ENCODE measurements around the gene PPFIA4. TPM values are rescaled to one million over a fixed set of nuclear protein-coding genes. Genes with fewer than 3 reads are reported as not detected.

PPFIA4 gene
- total RNA-seq, 1 experiment from 2014 or later, result 0.83 TPM

DNA sequence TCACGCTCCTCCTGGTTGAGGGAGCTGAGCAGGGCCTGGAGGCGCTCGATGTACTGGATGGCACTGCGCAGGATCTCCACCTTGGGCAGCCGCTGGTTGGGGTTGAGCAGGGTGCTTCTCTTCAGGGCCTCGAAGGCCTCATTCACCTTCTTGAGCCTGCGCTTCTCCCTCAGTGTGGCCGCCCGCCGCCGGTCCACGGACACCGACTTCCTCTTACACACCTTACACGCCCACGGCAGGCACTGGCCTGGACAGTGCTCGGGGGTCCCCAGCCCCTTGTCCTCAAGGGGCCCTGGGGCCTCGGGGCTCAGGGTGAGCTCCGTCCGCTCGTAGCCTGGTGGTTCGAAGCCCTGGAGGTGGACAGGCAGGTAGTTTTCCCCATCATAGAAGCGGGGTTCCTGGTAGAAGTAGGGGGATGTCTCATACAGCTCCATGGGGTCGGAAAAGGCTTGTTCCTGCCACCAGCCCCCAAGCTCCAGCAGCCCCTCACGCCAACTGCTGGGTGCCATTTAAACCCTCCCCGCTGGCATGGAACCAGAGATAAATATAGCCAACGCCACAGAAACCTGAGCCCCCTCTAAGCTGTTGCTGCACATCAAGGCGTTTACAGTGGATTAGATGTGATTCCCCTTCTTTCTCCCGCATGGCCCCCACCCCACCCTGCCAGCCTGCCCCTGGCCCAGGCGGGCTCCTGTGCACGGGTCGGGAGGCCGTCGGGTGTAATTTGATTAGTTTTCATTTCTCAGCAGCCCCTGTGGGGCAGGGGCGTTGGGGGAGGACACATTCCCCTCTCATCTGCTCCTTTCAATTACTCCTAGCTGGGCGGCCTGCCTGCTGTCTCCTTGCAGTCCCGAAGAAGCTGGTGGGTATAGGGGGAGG, 59.5 kb downstream of the PPFIA4 start, which contains the start of gene MYOG:
Gene MYOG (minus strand): TSS at position 485 of the 879 bp plus-strand sequence. CDS start 51 bp downstream, at position 434.
- no peaks in the 10 kb centered on the region for H3K36me3 Mint-ChIP-seq (ENCODE audit: insufficient read depth, unreplicated experiment)
- intact Hi-C loops (cut with micrococcal nuclease; ENCODE audit: unreplicated experiment), result no loop called here
- CTCF ChIA-PET, result interaction anchor here (0.7 to 1.5 kb wide), 2 partner anchors 13 to 663 kb away, joined by 3 read pairs; no protein-coding TSS in a partner anchor
- H3K27ac Mint-ChIP-seq (ENCODE audit: unreplicated experiment), result no peak within 1 kb of the TSS
- no peaks in the 10 kb centered on the region for H3K9me3 Mint-ChIP-seq (ENCODE audit: low read depth, unreplicated experiment)
- no peaks in the 10 kb centered on the region for H3K4me1 Mint-ChIP-seq (ENCODE audit: low read depth, unreplicated experiment)
- TF ChIP-seq, protein P1, sequence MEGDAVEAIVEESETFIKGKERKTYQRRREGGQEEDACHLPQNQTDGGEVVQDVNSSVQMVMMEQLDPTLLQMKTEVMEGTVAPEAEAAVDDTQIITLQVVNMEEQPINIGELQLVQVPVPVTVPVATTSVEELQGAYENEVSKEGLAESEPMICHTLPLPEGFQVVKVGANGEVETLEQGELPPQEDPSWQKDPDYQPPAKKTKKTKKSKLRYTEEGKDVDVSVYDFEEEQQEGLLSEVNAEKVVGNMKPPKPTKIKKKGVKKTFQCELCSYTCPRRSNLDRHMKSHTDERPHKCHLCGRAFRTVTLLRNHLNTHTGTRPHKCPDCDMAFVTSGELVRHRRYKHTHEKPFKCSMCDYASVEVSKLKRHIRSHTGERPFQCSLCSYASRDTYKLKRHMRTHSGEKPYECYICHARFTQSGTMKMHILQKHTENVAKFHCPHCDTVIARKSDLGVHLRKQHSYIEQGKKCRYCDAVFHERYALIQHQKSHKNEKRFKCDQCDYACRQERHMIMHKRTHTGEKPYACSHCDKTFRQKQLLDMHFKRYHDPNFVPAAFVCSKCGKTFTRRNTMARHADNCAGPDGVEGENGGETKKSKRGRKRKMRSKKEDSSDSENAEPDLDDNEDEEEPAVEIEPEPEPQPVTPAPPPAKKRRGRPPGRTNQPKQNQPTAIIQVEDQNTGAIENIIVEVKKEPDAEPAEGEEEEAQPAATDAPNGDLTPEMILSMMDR (IDR thresholded peaks at IDR 0.05; ENCODE audit: unreplicated experiment), result no peak
- DNase-seq, result no peak
- BruUV-seq (replicated peaks), result no TSS peak
- no peak within 1 kb of the TSS for H3K4me3 Mint-ChIP-seq (ENCODE audit: low read depth, unreplicated experiment)
- H3K27me3 Mint-ChIP-seq (ENCODE audit: unreplicated experiment), result peaks cover 95% of the 10 kb centered on the region

DNA sequence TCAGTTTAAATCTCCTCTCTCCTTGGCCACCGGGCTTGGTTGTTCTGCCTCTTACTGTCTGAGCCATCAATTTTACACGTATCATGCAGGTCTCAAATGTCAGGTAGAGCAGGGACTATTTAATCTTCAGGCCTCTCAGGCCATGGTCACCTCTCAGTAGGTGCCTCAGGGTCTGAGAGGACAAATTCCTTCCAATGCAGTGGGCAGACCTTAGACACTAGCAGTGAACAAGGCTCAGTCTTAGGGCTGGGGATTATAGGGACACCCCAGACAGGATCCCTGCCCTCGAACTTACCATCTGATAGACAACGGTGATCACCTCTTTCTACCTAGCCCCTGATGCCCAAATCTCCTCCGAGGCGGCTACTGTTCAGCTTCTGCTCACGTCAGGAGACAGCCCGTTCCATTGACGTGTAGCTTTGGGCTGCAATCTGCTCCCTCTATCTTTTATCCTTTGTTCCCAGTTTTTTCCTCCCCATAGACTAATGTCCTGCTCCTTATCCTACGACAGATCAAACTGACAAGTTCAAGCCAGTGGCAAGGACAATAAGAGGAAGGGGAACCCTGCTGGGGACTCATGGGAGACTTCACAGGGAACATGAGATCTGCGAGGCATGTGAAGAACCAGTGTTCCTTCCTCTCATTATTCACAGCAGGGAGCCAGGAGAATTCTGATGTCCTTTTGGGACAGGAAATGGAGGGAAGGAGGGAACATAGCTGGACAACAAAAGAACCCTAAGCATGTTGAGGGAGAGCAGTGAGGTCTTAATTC, 60.9 kb downstream of the PPFIA4 start:
- no peak overlapping the region for H3K27ac Mint-ChIP-seq (ENCODE audit: unreplicated experiment)
- TF ChIP-seq, protein P1 (IDR thresholded peaks at IDR 0.05; ENCODE audit: unreplicated experiment), result no peak

DNA sequence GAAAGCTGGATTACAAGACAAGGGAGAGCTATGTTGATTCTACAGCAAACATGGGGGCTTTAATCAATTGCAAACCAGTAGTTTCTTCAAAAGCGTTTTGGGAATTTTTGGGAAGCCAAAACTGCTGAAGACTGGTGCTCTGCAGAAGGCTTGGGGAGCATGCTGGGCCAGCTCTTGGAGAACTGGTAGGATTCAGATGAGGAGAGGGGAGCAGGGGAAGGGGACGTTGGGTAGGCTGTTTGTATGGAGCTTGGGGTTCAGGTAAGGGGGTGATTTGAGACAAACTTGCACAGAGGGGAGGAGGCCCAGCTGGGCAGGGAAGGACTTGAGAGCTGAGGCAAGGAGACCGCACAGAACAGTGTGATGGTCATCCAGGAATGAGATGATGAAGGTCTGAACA, 62.1 kb downstream of the PPFIA4 start:
- H3K4me1 Mint-ChIP-seq (ENCODE audit: low read depth, unreplicated experiment), result no peaks in the 10 kb centered on the region
- DNase-seq, result no peak
- H3K27me3 Mint-ChIP-seq (ENCODE audit: unreplicated experiment), result peaks cover 95% of the 10 kb centered on the region
- CTCF ChIA-PET, result no interaction called here
- H3K36me3 Mint-ChIP-seq (ENCODE audit: insufficient read depth, unreplicated experiment), result no peaks in the 10 kb centered on the region
- no TSS peak for BruUV-seq (replicated peaks)
- no peak overlapping the region for H3K4me3 Mint-ChIP-seq (ENCODE audit: low read depth, unreplicated experiment)
- intact Hi-C loops (cut with micrococcal nuclease; ENCODE audit: unreplicated experiment), result no loop called here
- no peak overlapping the region for H3K27ac Mint-ChIP-seq (ENCODE audit: unreplicated experiment)
- TF ChIP-seq, protein P1 (IDR thresholded peaks at IDR 0.05; ENCODE audit: unreplicated experiment), result no peak
- no peaks in the 10 kb centered on the region for H3K9me3 Mint-ChIP-seq (ENCODE audit: low read depth, unreplicated experiment)

More for the DNA sequence above, 60.9 kb downstream of the PPFIA4 start:
- peaks cover 95% of the 10 kb centered on the region for H3K27me3 Mint-ChIP-seq (ENCODE audit: unreplicated experiment)
- no peak for DNase-seq
- CTCF ChIA-PET, result interaction anchor here (1.5 kb wide), 1 partner anchor 11 kb away, joined by 3 read pairs; no protein-coding TSS in a partner anchor
- intact Hi-C loops (cut with micrococcal nuclease; ENCODE audit: unreplicated experiment), result no loop called here
- no peaks in the 10 kb centered on the region for H3K36me3 Mint-ChIP-seq (ENCODE audit: insufficient read depth, unreplicated experiment)
- BruUV-seq (replicated peaks), result no TSS peak
- H3K4me1 Mint-ChIP-seq (ENCODE audit: low read depth, unreplicated experiment), result no peaks in the 10 kb centered on the region
- H3K4me3 Mint-ChIP-seq (ENCODE audit: low read depth, unreplicated experiment), result no peak overlapping the region
- no peaks in the 10 kb centered on the region for H3K9me3 Mint-ChIP-seq (ENCODE audit: low read depth, unreplicated experiment)

DNA sequence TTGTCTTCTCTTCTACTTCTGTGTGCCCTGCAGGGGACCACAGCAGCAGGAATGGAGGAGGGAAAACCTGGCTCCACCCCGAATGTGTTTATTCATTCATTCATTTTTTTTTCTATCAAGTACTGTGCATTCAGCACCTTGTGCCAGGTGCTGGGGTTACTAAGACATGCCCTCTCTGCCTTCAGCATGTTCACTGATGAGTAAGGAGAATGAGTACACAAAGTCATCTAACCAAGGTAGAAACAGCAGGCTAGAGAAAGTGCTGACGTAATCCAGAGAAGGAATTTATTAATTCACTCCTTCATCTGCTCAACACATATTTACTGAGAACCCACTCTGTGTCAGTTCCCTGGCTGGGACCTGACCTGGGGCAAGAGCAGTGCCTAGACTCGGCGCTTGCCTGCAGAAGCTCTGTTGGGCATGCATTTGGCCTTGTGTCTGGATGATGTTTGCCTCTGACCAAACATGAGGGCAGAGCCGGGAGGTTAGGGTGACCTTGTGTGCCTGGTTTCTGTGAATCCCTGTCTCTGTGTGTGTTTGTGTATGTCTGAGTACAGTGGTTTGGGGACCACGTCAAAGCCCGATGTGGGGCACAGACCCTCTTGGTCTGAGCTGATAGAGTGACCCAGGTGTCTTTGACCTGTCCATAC, 62.8 kb downstream of the PPFIA4 start:
- Mint-ChIP-seq H3K4me1 (ENCODE audit: low read depth, unreplicated experiment) (no peaks in the 10 kb centered on the region), H3K4me3 (ENCODE audit: low read depth, unreplicated experiment) (no peak overlapping the region), H3K36me3 (ENCODE audit: insufficient read depth, unreplicated experiment) (no peaks in the 10 kb centered on the region), H3K27me3 (ENCODE audit: unreplicated experiment) (peaks cover 95% of the 10 kb centered on the region), H3K9me3 (ENCODE audit: low read depth, unreplicated experiment) (no peaks in the 10 kb centered on the region), H3K27ac (ENCODE audit: unreplicated experiment) (no peak overlapping the region)
- TF ChIP-seq, protein P1 (IDR thresholded peaks at IDR 0.05; ENCODE audit: unreplicated experiment), result no peak
- no TSS peak for BruUV-seq (replicated peaks)
- intact Hi-C loops (cut with micrococcal nuclease; ENCODE audit: unreplicated experiment), result no loop called here
- CTCF ChIA-PET, result interaction anchor here (0.5 kb wide), 1 partner anchor 8 kb away, joined by 3 read pairs; no protein-coding TSS in a partner anchor
- no peak for DNase-seq
